Stimulated activated CD8-positive, alpha-beta memory T cell treated with anti-CD3 and anti-CD28 coated beads, Interleukin-2, amount 100 ng/mL, for 48 hours (primary cell): ENCODE results near the gene STK32A.

Experiments
- DNase-seq, 2 donors: peaks; one replicate each; pipeline ENCODE4 v3.0.0-alpha.2; 2020; ENCODE audit warnings: low read depth in 2 of 2

STK32A gene

DNA sequence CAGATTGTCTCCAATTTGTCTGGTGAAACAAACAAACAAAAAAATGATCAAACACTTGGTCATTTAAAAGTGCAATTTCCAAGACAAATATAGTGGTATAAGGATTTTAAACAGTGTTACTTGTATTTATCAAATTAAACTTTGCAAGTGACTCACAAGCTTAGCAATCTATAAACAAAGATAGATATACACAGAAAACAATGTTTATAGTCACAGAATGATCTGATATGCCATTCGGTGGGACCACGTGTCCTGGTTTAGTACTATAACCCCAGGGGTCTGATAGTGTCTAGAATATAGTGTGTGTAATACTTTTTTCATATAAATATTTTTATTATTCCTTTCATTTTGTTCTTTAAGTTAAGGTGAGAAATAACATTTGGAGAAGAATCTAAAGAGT, 183.8 kb downstream of the STK32A start:
- no peak for DNase-seq

DNA sequence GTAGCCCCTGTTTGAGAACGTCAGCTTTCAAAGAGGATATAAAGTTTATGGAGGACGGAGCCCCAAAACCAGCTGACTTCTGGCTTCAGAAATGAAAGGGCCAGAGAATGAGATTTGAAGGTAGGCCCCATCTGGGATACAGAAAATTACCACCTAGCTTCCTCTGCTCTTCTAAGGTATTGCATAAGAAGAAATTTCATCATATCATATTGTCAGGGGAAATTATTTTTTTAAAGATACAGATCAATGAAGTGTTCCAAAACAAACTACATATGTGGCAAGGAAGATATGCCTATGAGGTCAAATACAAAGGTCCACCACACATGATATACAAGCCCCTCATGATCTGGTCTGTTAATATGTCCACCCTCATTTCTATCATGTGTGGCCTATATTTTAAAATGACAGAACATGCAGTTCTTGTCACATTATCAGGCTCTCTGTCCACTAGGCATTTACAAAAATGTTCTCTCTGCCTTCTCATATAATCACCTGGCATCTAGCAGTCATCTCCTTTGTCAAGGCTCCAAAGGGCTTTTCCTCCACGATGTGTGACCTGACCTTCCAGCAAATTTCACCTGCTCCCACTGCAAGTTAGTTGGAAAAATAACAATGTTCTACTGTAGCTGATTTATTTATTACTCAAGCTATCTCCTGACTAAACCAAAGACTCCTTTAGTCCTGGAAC, 192.0 kb downstream of the STK32A start:
- DNase-seq: no peak

DNA sequence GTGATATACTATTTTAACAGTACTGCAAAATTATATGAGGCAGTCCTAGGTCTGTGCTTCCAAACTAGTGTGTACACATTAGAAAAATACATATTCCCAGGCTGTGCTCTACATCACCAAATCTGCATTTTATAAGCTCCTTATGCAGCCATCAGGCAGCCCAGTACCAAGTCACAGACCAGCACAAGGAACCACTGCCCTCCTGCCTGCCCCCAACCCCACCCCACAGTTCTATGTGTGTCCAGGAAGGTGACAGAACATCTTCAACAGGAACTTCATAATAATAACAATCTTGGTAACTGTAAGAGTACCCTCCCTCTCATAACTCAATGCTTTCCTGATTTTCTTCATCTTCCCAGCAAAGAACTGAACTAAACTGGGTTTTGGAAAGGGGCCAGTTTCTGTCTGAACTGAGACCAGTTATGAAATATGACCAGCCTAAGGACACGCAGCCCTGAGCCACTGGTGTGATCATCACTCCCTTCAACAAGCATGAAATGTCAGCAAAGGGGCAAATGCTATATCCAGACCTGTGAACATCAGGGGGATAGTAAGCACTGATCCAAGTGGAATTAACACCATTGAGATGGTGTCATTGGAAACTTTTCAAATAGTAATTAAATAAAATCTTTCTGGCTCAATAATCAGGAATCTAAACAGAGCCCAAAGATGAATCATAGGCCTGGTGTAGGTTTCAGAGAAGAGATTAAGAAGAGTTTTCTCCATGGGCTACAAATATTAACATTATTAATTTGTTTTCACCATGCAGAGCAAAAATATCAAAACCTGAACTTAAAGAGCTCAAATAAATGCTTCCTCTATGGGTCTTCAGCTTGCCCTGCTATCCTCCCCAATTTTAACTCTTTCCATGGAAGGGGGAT, 192.9 kb downstream of the STK32A start:
- DNase-seq: no peak

DNA sequence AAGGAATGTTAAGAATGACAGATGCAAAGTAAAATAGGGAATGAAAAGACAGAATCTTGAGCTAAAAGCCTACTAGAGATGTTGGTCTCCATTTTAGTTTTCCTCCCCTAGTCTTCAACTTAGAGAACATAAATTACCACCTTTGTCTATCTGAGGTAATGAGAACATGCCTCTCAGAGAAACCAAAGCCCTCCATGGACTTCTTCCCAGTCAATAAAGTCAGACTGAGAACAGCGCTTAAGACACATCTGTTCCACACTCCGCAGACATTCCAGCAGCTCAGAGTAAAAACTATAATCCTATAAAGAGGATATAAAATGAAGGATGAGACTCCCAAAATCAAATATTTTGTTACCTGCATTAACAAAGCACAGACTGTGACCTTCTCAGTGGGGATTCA, 195.8 kb downstream of the STK32A start:
- DNase-seq: no peak

DNA sequence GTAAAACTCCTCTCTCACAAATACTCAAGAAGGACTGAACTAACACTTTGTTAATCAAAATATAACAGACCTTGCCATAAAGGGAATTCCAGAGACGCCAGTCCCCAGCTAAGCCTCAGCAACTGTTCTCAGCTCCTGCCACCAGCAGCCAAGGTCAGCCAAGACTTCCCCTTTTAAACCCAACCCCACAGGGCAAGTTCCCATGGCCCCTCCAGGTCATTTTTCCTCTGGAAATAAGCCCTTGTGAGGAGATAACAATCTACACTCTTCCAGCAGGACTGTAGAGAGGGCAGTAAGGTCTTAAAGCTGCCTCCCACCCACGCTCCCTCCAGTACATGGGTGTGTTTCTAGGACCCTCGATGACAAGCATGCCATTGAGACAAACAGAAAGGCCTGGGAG, 196.8 kb downstream of the STK32A start:
- DNase-seq: no peak

DNA sequence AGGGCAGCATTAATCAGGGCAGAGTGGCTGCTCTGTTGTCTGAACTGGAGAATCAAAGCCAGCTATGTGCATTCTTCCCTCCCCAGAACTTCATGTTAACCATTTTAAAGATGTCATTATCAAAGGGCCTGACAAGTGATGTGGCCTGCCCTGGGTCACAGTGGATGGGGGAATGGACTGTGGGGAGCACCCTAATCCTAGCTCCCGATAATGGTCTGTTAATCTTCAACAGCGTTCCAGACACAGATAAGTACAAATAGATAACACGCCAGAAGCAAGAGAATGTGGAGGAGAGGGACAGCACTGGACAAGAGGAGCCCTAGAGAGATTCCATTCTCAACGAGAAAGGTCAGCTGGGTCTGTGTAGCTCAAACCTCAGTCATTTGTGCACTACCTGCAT, 197.5 kb downstream of the STK32A start:
- DNase-seq: no peak

DNA sequence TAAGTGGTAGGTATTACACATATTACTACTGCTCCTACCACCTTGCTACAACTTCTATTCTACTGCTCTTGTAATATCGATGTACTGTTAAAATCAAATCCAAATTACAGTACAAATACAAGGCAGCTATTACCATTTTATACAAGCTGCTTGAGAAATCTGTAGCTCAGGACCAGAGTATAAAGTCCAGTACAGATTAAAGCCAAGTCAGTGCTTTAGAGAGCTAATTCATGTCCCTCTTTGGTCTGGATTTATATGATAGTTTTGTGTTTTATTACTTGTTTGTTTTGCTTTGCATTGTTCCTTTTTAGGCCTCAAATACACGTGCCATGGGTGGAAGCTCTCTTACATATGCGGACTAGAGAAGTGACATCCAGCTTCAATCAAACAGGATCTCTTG, 199.2 kb downstream of the STK32A start:
- no peak for DNase-seq

DNA sequence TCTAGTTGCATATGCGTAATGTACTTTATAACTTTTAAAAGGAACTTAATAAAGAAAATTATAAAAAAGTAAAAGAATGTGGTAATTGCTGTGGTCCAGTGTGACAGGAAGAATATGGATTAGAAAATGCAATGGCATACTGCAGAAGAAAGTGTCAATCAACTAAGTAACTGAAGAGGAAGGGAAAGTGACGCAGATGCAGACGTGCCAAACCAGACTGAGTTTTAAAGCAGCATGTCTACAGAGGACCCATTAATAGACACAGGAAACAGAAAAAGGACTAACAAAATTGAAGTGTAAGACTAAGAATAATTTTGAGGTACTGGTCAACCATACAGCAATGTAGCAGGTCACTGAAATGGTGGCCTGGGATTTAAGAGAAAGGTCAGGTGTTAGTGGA, 201.8 kb downstream of the STK32A start:
- DNase-seq: no peak

DNA sequence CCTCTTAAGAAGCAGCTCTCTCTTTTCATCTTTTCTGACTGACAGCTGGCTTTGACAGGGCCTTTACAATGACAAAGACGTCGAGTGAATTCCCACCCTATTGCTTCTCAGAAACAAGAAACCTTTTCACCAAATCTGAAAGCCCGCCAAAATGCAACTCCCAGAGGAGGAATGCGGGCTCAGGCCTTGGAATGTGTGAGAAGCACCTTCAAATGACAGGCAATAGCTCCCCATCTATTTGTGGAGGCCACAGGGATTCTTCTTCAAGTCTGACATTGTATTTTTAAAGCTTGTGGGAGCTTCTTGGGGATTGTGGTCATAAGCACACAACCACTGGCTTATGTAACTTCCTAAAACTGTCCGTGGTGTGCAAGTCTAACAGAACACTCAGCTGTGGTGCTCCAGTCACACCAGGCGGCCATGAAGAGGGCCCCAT, 202.4 kb downstream of the STK32A start:
- no peak for DNase-seq
